HG03066 (cell line): ENCODE results near the gene RPL21.
"Not testable (repeated sequence)": the region's sequence is repeated elsewhere in the genome, so short reads cannot be mapped to it uniquely, and the experiment has no call there.

ENCODE experiments used
- ATAC-seq: cut with Tn5 transposase; IDR thresholded peaks from one replicate; pipeline ENCODE4 v1.9.1; 2021; ENCODE audit warnings: low read depth; ENCODE audit not compliant: unreplicated experiment

The RPL21 gene

GRCh38 chr13:27251166-27252091 is at the start of gene RPL21:
RPL21 (plus strand) TSS chr13:27251558; CDS start chr13:27253777, 2,219 bp downstream.
- ATAC-seq, result peak; percentile 84

GRCh38 chr13:27201661-27202060 is 49.7 kb upstream of the RPL21 start:
- no peak for ATAC-seq

- no peak for ATAC-seq
Observed at GRCh38 chr13:27203186-27203585, 48.2 kb upstream of the RPL21 start.

GRCh38 chr13:27203854-27204253 is 47.5 kb upstream of the RPL21 start:
- no peak for ATAC-seq

- ATAC-seq, result no peak
Observed at GRCh38 chr13:27208514-27208913, 42.8 kb upstream of the RPL21 start.

- no peak for ATAC-seq
Observed at GRCh38 chr13:27211271-27211670, 40.1 kb upstream of the RPL21 start.

- no peak for ATAC-seq
Observed at GRCh38 chr13:27211771-27212364, 39.5 kb upstream of the RPL21 start.

GRCh38 chr13:27213386-27213785 is 38.0 kb upstream of the RPL21 start:
- ATAC-seq, result not testable (repeated sequence)

GRCh38 chr13:27217791-27218190 is 33.6 kb upstream of the RPL21 start:
- not testable (repeated sequence) for ATAC-seq

- not testable (repeated sequence) for ATAC-seq
Observed at GRCh38 chr13:27218861-27219260, 32.5 kb upstream of the RPL21 start.

- ATAC-seq, result no peak
Observed at GRCh38 chr13:27219611-27220010, 31.7 kb upstream of the RPL21 start.

GRCh38 chr13:27222100-27222499 is 29.3 kb upstream of the RPL21 start:
- ATAC-seq, result peak; percentile 91

GRCh38 chr13:27226991-27227390 is 24.4 kb upstream of the RPL21 start:
- ATAC-seq, result no peak

- ATAC-seq, result no peak
Observed at GRCh38 chr13:27228131-27228530, 23.2 kb upstream of the RPL21 start.

- ATAC-seq, result no peak
Observed at GRCh38 chr13:27229642-27230041, 21.7 kb upstream of the RPL21 start.

- ATAC-seq, result no peak
Observed at GRCh38 chr13:27233964-27234363, 17.4 kb upstream of the RPL21 start.

- no peak for ATAC-seq
Observed at GRCh38 chr13:27236478-27236877, 14.9 kb upstream of the RPL21 start.

- ATAC-seq, result no peak
Observed at GRCh38 chr13:27242702-27243101, 8.7 kb upstream of the RPL21 start.

- ATAC-seq, result no peak
Observed at GRCh38 chr13:27245610-27246009, 5.7 kb upstream of the RPL21 start.

- no peak for ATAC-seq
Observed at GRCh38 chr13:27250833-27251165, 559 bp upstream of the RPL21 start.

- no peak for ATAC-seq
Observed at GRCh38 chr13:27252467-27252866, 1.1 kb downstream of the RPL21 start.

- ATAC-seq, result no peak
Observed at GRCh38 chr13:27257233-27257568, 5.8 kb downstream of the RPL21 start.
